Liver (tissue), 9 donors: ENCODE results near the gene ADGRF4. TPM values are rescaled to one million over a fixed set of nuclear protein-coding genes. Genes with fewer than 3 reads are reported as not detected.

Source experiments
- DNase-seq: peaks from one replicate; pipeline ENCODE4 v3.0.0-alpha.2; 2017; ENCODE audit warnings: low spot score
- H3K27ac ChIP-seq, 2 donors: one replicate each; pipeline ENCODE4 v1.7.0; 2013; ENCODE audit warnings: inconsistent platforms in 2 of 2, low read length in 2 of 2, control low read depth in 1 of 2, low read depth in 1 of 2, mild to moderate bottlenecking in 1 of 2
- H3K27me3 ChIP-seq, 4 donors: one replicate each; pipeline versions ENCODE4 v1.6.1 to v1.7.0; 2013; ENCODE audit warnings: low read length in 3 of 4, inconsistent platforms in 1 of 4, mild to moderate bottlenecking in 1 of 4, moderate library complexity in 1 of 4; ENCODE audit not compliant: control insufficient read depth in 4 of 4, insufficient read depth in 4 of 4
- H3K36me3 ChIP-seq, 4 donors: one replicate each; pipeline versions ENCODE4 v1.6.1 to v1.7.0; 2013; ENCODE audit warnings: low read length in 3 of 4, mild to moderate bottlenecking in 3 of 4, low read depth in 1 of 4, moderate library complexity in 1 of 4; ENCODE audit not compliant: control insufficient read depth in 4 of 4, insufficient read depth in 3 of 4
- H3K4me1 ChIP-seq, 4 donors: one replicate each; pipeline versions ENCODE4 v1.6.1 to v1.7.0; 2013; ENCODE audit warnings: low read length in 3 of 4, mild to moderate bottlenecking in 3 of 4, moderate library complexity in 1 of 4; ENCODE audit not compliant: control insufficient read depth in 4 of 4, insufficient read depth in 4 of 4
- H3K4me3 ChIP-seq, 3 donors: one replicate each; pipeline versions ENCODE4 v1.6.1 to v1.7.0; 2013; ENCODE audit warnings: low read length in 3 of 3, control low read depth in 1 of 3, low read depth in 1 of 3, mild to moderate bottlenecking in 1 of 3
- H3K9ac ChIP-seq, 2 donors: one replicate each; pipeline ENCODE4 v1.7.0; 2013; ENCODE audit warnings: low read length in 2 of 2, mild to moderate bottlenecking in 2 of 2, moderate library complexity in 2 of 2, control low read depth in 1 of 2, low read depth in 1 of 2
- H3K9me3 ChIP-seq, 4 donors: one replicate each; pipeline versions ENCODE4 v1.6.1 to v1.7.0; 2013; ENCODE audit warnings: low read length in 3 of 4; ENCODE audit not compliant: control insufficient read depth in 4 of 4
- CTCF ChIP-seq: fragments of 150-350 bp; IDR thresholded peaks from 2 replicates; pipeline ENCODE4 v1.5.1; 2017; ENCODE audit warnings: improper control_type of control experiment, low read depth, low read length; ENCODE audit not compliant: missing input control
- EGR1 ChIP-seq, 2 donors: IDR thresholded peaks; 2 replicates each; pipeline ENCODE4 v1.6.1; 2016 to 2018; ENCODE audit warnings: antibody characterized with exemption in 2 of 2, low read depth in 2 of 2
- FOXA1 ChIP-seq: IDR thresholded peaks from 2 replicates; pipeline ENCODE4 v1.6.1; 2016; ENCODE audit warnings: antibody characterized with exemption
- FOXA2 ChIP-seq: IDR thresholded peaks from 2 replicates; pipeline ENCODE4 v1.6.1; 2016; ENCODE audit warnings: antibody characterized with exemption
- GABPA ChIP-seq, 2 donors: IDR thresholded peaks in 1 of 2; conservative IDR thresholded peaks in 1 of 2; 2 replicates each; pipeline ENCODE4 v1.6.1; 2016; ENCODE audit warnings: antibody characterized with exemption in 2 of 2, mild to moderate bottlenecking in 1 of 2, moderate library complexity in 1 of 2
- HNF4A ChIP-seq, 2 donors: conservative IDR thresholded peaks; 2 replicates each; pipeline ENCODE4 v1.6.1; 2016; ENCODE audit warnings: antibody characterized with exemption in 2 of 2, mild to moderate bottlenecking in 2 of 2
- HNF4G ChIP-seq: IDR thresholded peaks from 2 replicates; pipeline ENCODE4 v1.6.1; 2016; ENCODE audit warnings: antibody characterized with exemption
- JUND ChIP-seq, 2 donors: IDR thresholded peaks; 2 replicates each; pipeline ENCODE4 v1.6.1; 2016; ENCODE audit warnings: antibody characterized with exemption in 2 of 2
- NR2F2 ChIP-seq: IDR thresholded peaks from 2 replicates; pipeline ENCODE4 v1.6.1; 2016; ENCODE audit warnings: antibody characterized with exemption
- RAD21 ChIP-seq, 2 donors: IDR thresholded peaks; 2 replicates each; pipeline ENCODE4 v1.6.1; 2016; ENCODE audit warnings: antibody characterized with exemption in 2 of 2, mild to moderate bottlenecking in 2 of 2
- RXRA ChIP-seq, 2 donors: IDR thresholded peaks; 2 replicates each; pipeline ENCODE4 v1.6.1; 2017 to 2018; ENCODE audit warnings: antibody characterized with exemption in 2 of 2, mild to moderate bottlenecking in 1 of 2
- SP1 ChIP-seq: IDR thresholded peaks from 2 replicates; pipeline ENCODE4 v1.6.1; 2018; ENCODE audit warnings: antibody characterized with exemption, mild to moderate bottlenecking
- TAF1 ChIP-seq: conservative IDR thresholded peaks from 2 replicates; pipeline ENCODE4 v1.6.1; 2016; ENCODE audit warnings: antibody characterized with exemption, mild to moderate bottlenecking
- WGBS: extraction: QIAGEN DNeasy Blood & Tissue Kit; methylation state at CpG from one replicate; pipeline ENCODE4 v1.1.7; 2013; 5-methylcytosine and 5-hydroxymethylcytosine counted together
- polyA plus RNA-seq, 2 donors: library from polyadenylated mRNA; stranded (reverse) in 1 of 2; unstranded in 1 of 2; fragments of 200-250 nt in 1 of 2; fragments of >200 nt in 1 of 2; fragmentation: Nextera tagmentation in 1 of 2; extraction: Ambion mirVana in 1 of 2; gene quantifications; one replicate each; pipeline versions ENCODE4 v1.2.1 to v1.2.3, GENCODE V29; 2013 to 2015
- total RNA-seq, 2 donors: library from RNA; depleted of rRNA; stranded (reverse); fragments of >200 nt; gene quantifications; one replicate each; pipeline ENCODE4 v1.2.3, GENCODE V29; 2014
- TF ChIP-seq, protein P1 (sequence below): IDR thresholded peaks from 2 replicates; pipeline ENCODE4 v1.6.1; 2016; ENCODE audit warnings: antibody characterized with exemption
- TF ChIP-seq, protein P2 (sequence below): IDR thresholded peaks from 2 replicates; pipeline ENCODE4 v1.6.1; 2016; ENCODE audit warnings: antibody characterized with exemption
- TF ChIP-seq, protein P3 (sequence below): IDR thresholded peaks from 2 replicates; pipeline ENCODE4 v1.6.1; 2016; ENCODE audit warnings: antibody characterized with exemption
- TF ChIP-seq, protein P4 (sequence below): IDR thresholded peaks from 2 replicates; pipeline ENCODE4 v1.6.1; 2016; ENCODE audit warnings: antibody characterized with exemption, mild to moderate bottlenecking
- donor health status: healthy.
- donor health status: healthy.
- donor health status: healthy.
- donor health status: healthy.
- donor health status: healthy.

Gene ADGRF4
- total and polyA plus RNA-seq, 4 donors: not detected

DNA sequence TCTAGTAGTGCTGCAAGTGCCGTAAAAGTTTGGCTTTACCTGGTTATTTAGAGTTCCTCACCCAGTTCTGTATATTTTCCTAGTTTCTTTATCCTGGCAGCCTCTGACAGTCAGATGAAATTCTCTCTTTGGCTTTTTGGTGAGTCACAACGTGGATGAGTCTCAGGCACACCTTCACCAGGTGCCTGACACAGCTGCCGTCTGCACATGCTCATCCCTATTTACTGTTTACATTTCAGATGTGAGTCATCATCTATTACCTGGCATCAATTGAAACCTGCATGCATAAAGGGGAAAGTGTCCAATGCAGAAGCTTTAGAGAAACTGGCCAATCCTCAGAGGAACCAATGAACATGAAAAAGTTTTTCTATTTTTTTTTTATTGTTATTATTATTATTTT is 33.3 kb upstream of the ADGRF4 start:
- no peak for DNase-seq
- TF ChIP-seq FOXA2 (no peak), FOXA1 (no peak), CTCF (no peak), NR2F2 (no peak), SP1 (no peak), RAD21 (IDR thresholded peaks at IDR 0.05) (no peak)
- TF ChIP-seq, protein P1, sequence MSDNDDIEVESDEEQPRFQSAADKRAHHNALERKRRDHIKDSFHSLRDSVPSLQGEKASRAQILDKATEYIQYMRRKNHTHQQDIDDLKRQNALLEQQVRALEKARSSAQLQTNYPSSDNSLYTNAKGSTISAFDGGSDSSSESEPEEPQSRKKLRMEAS: no peak
- TF ChIP-seq, protein P2, sequence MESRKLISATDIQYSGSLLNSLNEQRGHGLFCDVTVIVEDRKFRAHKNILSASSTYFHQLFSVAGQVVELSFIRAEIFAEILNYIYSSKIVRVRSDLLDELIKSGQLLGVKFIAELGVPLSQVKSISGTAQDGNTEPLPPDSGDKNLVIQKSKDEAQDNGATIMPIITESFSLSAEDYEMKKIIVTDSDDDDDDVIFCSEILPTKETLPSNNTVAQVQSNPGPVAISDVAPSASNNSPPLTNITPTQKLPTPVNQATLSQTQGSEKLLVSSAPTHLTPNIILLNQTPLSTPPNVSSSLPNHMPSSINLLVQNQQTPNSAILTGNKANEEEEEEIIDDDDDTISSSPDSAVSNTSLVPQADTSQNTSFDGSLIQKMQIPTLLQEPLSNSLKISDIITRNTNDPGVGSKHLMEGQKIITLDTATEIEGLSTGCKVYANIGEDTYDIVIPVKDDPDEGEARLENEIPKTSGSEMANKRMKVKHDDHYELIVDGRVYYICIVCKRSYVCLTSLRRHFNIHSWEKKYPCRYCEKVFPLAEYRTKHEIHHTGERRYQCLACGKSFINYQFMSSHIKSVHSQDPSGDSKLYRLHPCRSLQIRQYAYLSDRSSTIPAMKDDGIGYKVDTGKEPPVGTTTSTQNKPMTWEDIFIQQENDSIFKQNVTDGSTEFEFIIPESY: no peak
- TF ChIP-seq, protein P3, sequence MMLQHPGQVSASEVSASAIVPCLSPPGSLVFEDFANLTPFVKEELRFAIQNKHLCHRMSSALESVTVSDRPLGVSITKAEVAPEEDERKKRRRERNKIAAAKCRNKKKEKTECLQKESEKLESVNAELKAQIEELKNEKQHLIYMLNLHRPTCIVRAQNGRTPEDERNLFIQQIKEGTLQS: no peak
- no peaks in the 10 kb centered on the region for H3K9me3 ChIP-seq
- WGBS: 56% methylated on average over 3 of the region's 3 CpGs
- no peak overlapping the region for H3K4me3 ChIP-seq
- no peaks in the 10 kb centered on the region for H3K4me1 ChIP-seq
- H3K27ac ChIP-seq: no peak overlapping the region
- peaks cover 0 to 12% (median 0%) of the 10 kb centered on the region in 4 donors for H3K27me3 ChIP-seq
- no peaks in the 10 kb centered on the region for H3K36me3 ChIP-seq
- H3K9ac ChIP-seq: no peak overlapping the region

GRCh38 chr6:47669684-47670513 is 28.5 kb upstream of the ADGRF4 start:
- Histone ChIP-seq H3K9me3 (peaks cover 0 to 6% (median 0%) of the 10 kb centered on the region in 4 donors), H3K27me3 (peaks cover 0 to 7% (median 0%) of the 10 kb centered on the region in 4 donors), H3K27ac (no peak overlapping the region), H3K4me3 (no peak overlapping the region), H3K36me3 (no peaks in the 10 kb centered on the region), H3K9ac (no peak overlapping the region), H3K4me1 (no peaks in the 10 kb centered on the region)
- 24% methylated on average over 6 of the region's 6 CpGs for WGBS
- no peak for DNase-seq
- TF ChIP-seq EGR1 (IDR thresholded peaks at IDR 0.05; ENCODE audit: low read depth in 2 of 2) (no peak), CTCF (no peak), SP1 (no peak), TAF1 (no peak), FOXA2 (no peak), HNF4G (no peak), RAD21 (IDR thresholded peaks at IDR 0.05) (no peak), JUND (IDR thresholded peaks at IDR 0.05) (no peak), RXRA (IDR thresholded peaks at IDR 0.05) (no peak), GABPA (IDR thresholded peaks at IDR 0.05 in 1 of 2, conservative IDR thresholded peaks at IDR 0.05 in 1 of 2) (no peak), HNF4A (conservative IDR thresholded peaks at IDR 0.05) (no peak), NR2F2 (no peak)
- TF ChIP-seq, protein P3: no peak
- TF ChIP-seq, protein P2: no peak
- TF ChIP-seq, protein P1: no peak
- TF ChIP-seq, protein P4, sequence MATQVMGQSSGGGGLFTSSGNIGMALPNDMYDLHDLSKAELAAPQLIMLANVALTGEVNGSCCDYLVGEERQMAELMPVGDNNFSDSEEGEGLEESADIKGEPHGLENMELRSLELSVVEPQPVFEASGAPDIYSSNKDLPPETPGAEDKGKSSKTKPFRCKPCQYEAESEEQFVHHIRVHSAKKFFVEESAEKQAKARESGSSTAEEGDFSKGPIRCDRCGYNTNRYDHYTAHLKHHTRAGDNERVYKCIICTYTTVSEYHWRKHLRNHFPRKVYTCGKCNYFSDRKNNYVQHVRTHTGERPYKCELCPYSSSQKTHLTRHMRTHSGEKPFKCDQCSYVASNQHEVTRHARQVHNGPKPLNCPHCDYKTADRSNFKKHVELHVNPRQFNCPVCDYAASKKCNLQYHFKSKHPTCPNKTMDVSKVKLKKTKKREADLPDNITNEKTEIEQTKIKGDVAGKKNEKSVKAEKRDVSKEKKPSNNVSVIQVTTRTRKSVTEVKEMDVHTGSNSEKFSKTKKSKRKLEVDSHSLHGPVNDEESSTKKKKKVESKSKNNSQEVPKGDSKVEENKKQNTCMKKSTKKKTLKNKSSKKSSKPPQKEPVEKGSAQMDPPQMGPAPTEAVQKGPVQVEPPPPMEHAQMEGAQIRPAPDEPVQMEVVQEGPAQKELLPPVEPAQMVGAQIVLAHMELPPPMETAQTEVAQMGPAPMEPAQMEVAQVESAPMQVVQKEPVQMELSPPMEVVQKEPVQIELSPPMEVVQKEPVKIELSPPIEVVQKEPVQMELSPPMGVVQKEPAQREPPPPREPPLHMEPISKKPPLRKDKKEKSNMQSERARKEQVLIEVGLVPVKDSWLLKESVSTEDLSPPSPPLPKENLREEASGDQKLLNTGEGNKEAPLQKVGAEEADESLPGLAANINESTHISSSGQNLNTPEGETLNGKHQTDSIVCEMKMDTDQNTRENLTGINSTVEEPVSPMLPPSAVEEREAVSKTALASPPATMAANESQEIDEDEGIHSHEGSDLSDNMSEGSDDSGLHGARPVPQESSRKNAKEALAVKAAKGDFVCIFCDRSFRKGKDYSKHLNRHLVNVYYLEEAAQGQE: no peak
